Measurements from ENCODE around the gene STYK1.

DNA sequence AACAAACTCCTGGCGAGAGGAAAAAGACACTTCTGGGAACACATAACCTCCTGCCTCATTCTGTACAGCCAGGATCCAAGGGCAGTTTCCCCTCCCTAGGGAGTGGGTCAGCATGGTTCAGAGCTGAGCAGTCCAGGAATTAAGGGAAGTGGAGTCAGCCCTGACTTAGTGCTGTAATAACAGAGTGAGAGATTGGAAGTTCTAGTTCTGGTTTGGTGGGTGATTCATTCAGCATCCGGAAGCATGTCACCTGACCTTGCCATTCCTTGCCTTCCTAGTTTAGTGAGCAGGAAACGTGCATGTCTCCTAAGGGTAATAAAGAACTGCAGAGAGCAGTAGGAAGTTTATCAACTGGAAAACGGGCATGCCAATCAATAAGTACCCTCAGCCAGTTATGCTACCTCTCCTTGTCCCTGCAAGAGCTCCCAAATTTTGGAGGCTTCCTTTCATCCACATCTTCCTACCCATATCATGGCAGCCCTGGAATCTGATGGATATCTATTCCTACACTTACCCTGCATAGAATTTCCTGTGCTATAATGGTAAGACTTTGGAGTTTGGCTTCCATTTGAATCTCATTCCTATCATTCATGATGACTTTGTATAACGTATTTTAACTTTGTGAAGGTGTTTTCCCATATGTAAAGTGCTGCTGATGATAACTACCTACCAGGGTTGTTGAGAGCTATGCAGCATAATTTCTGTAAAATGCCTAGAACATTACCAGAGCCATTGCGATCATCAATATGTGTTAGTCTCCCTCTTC lies 31.9 kb downstream of the STYK1 start:
- TF ChIP-seq POLR2A (IDR thresholded peaks at IDR 0.05; ENCODE audit: low read depth, low read length): no peak
- no peak for TF ChIP-seq POU2F2 (IDR thresholded peaks at IDR 0.05; ENCODE audit: low read depth, low read length)
- no peak for TF ChIP-seq POLR2AphosphoS5 (IDR thresholded peaks at IDR 0.05; ENCODE audit: low read depth, low read length)
- no peak for TF ChIP-seq PAX5 (IDR thresholded peaks at IDR 0.05; ENCODE audit: insufficient read depth, low read length, severe bottlenecking)
- no peak for TF ChIP-seq TAF1 (IDR thresholded peaks at IDR 0.05; ENCODE audit: low read depth, low read length)

Measured in GM12891 (cell line).